Sigmoid colon (tissue), 7 donors: ENCODE results near the gene EPB41L3. TPM values are rescaled to one million over a fixed set of nuclear protein-coding genes. Genes with fewer than 3 reads are reported as not detected.
A peak's percentile ranks its signal among the peaks of the same experiment; 100 is the strongest.

Experiments used
- DNase-seq: peaks from one replicate; pipeline ENCODE4 v3.0.0-alpha.2; 2019
- H3K27ac ChIP-seq, 4 donors: fragments of 200-600 bp; sonication (generic); one replicate each; pipeline ENCODE4 v1.5.1; 2016 to 2019; ENCODE audit warnings: mild to moderate bottlenecking in 1 of 4
- H3K27me3 ChIP-seq, 3 donors: fragments of 200-600 bp; sonication (generic); one replicate each; pipeline ENCODE4 v1.5.1; 2019; ENCODE audit warnings: mild to moderate bottlenecking in 1 of 3
- H3K36me3 ChIP-seq, 4 donors: fragments of 200-600 bp; sonication (generic); one replicate each; pipeline ENCODE4 v1.5.1; 2016 to 2019
- H3K4me1 ChIP-seq, 4 donors: fragments of 200-600 bp; sonication (generic); one replicate each; pipeline ENCODE4 v1.5.1; 2017 to 2019
- H3K4me3 ChIP-seq, 4 donors: fragments of 200-600 bp; sonication (generic); one replicate each; pipeline ENCODE4 v1.5.1; 2017 to 2019; ENCODE audit warnings: mild to moderate bottlenecking in 2 of 4, moderate library complexity in 1 of 4
- H3K9me3 ChIP-seq, 4 donors: fragments of 200-600 bp in 3 of 4; sonication (generic) in 3 of 4; one replicate each; pipeline versions ENCODE4 v1.5.1 to v1.6.1; 2013 to 2019
- EP300 ChIP-seq, 4 donors: sonication (generic); formaldehyde crosslinking; IDR thresholded peaks; one replicate each; pipeline ENCODE4 v1.6.1; 2017; ENCODE audit warnings: antibody characterized with exemption in 4 of 4
- POLR2A ChIP-seq, 2 donors: fragments of 450-650 bp; IDR thresholded peaks; one replicate each; pipeline ENCODE4 v1.6.1; 2016; ENCODE audit warnings: antibody characterized with exemption in 2 of 2, mild to moderate bottlenecking in 2 of 2, moderate library complexity in 2 of 2
- POLR2AphosphoS5 ChIP-seq, 4 donors: sonication (generic); formaldehyde crosslinking; IDR thresholded peaks; one replicate each; pipeline ENCODE4 v1.6.1; 2017; ENCODE audit warnings: antibody characterized with exemption in 4 of 4
- WGBS, 2 donors: extraction: QIAGEN DNeasy Blood & Tissue Kit; methylation state at CpG; one replicate each; pipeline ENCODE4 v1.1.7; 2013; 5-methylcytosine and 5-hydroxymethylcytosine counted together
- intact Hi-C: fragments of 100-400 bp; cut with DNase I; formaldehyde crosslinking; loops from one replicate; pipeline ENCODE4 v1.15.1; 2023
- polyA plus RNA-seq, 3 donors: library from polyadenylated mRNA; stranded (reverse); fragments of 200-250 nt; gene quantifications; one replicate each; pipeline ENCODE4 v1.2.3, GENCODE V29; 2013
- total RNA-seq, 4 donors: library from RNA; depleted of rRNA; stranded (reverse); fragments of >200 nt; gene quantifications; one replicate each; pipeline ENCODE4 v1.1.0, GENCODE V29; 2016
- TF ChIP-seq, protein P1 (sequence below), 4 experiments: fragments of 450-650 bp in 3 of 4; fragments of 200-600 bp in 1 of 4; IDR thresholded peaks; one replicate each; pipeline ENCODE4 v1.5.1; 2016 to 2019; ENCODE audit warnings: antibody characterized with exemption in 4 of 4, mild to moderate bottlenecking in 3 of 4, moderate library complexity in 2 of 4
- donor health status: healthy with polysubstance abuse.
- donor health status: Bipolar disorder and iron deficiency.
- donor health status: healthy.

The EPB41L3 gene
- total and polyA plus RNA-seq, 7 donors: 26.1 to 156 (median 78.8) TPM

DNA sequence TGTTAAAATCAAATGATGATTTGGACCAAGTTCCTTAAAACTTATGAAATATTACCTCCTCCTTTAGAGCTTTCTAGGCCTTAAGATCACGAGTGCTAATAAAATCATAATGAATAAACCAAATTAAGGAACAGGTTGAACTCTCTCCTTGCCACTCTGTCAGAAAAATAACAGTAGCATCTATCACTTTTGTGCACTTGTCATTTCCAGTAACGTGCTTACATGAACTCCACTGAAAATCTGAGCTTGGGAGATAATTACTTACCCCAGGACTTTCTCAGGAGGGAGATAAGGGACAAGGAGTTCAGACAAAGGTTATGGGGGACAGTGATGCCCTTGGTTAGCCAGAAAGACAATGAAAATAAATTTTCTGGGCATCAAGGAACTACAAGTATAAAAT lies 36.0 kb downstream of the EPB41L3 start:
- TF ChIP-seq, protein P1, sequence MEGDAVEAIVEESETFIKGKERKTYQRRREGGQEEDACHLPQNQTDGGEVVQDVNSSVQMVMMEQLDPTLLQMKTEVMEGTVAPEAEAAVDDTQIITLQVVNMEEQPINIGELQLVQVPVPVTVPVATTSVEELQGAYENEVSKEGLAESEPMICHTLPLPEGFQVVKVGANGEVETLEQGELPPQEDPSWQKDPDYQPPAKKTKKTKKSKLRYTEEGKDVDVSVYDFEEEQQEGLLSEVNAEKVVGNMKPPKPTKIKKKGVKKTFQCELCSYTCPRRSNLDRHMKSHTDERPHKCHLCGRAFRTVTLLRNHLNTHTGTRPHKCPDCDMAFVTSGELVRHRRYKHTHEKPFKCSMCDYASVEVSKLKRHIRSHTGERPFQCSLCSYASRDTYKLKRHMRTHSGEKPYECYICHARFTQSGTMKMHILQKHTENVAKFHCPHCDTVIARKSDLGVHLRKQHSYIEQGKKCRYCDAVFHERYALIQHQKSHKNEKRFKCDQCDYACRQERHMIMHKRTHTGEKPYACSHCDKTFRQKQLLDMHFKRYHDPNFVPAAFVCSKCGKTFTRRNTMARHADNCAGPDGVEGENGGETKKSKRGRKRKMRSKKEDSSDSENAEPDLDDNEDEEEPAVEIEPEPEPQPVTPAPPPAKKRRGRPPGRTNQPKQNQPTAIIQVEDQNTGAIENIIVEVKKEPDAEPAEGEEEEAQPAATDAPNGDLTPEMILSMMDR (IDR thresholded peaks at IDR 0.05): no peak
- TF ChIP-seq EP300 (IDR thresholded peaks at IDR 0.05) (no peak), POLR2AphosphoS5 (IDR thresholded peaks at IDR 0.05) (peak in 1 of 4 donors; percentile 27)
- WGBS, 2 donors: 69 to 83% methylated on average over 2 of the region's 2 CpGs
- intact Hi-C loops: no loop called here
- no peak overlapping the region for H3K4me3 ChIP-seq
- H3K36me3 ChIP-seq: no peaks in the 10 kb centered on the region
- no peaks in the 10 kb centered on the region for H3K9me3 ChIP-seq
- H3K4me1 ChIP-seq: peaks cover 0 to 70% (median 6%) of the 10 kb centered on the region in 4 donors
- DNase-seq: no peak
- no peaks in the 10 kb centered on the region for H3K27me3 ChIP-seq
- H3K27ac ChIP-seq: peak overlapping the region in 2 of 4 donors; percentile 30 to 38

DNA sequence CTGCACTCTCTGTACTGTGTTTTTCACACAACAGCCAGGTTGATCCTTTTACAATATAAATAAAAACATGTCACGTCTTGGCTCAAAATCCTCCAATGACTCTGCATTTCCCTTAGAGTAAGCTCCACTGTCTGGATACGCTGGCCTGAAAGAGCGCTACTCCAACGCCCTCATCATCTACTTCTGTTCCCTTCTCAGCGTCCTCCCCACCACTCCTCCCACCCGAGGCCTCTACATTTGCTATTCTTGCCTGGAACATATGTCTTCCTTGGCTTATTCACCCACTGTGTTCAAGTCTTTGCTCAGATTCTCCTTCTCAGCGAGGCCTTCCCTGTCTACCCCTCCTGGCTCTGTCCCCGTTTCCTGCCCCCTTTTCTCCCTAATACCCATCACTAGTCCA lies 37.6 kb downstream of the EPB41L3 start:
- WGBS, 2 donors: 93 to 95% methylated on average over 8 of the region's 8 CpGs
- intact Hi-C loops: no loop called here

GRCh38 chr18:5503740-5504139 lies 40.1 kb downstream of the EPB41L3 start:
- Histone ChIP-seq H3K36me3 (no peaks in the 10 kb centered on the region), H3K4me1 (peaks cover 0 to 60% (median 10%) of the 10 kb centered on the region in 4 donors), H3K27ac (no peak overlapping the region), H3K9me3 (no peaks in the 10 kb centered on the region), H3K27me3 (no peaks in the 10 kb centered on the region), H3K4me3 (no peak overlapping the region)
- intact Hi-C loops: no loop called here
- DNase-seq: no peak
- TF ChIP-seq, protein P1 (IDR thresholded peaks at IDR 0.05): no peak
- TF ChIP-seq EP300 (IDR thresholded peaks at IDR 0.05): no peak
- no peak for TF ChIP-seq POLR2A (IDR thresholded peaks at IDR 0.05)

More for the DNA sequence above, 37.6 kb downstream of the EPB41L3 start:
- TF ChIP-seq EP300 (IDR thresholded peaks at IDR 0.05) (no peak), POLR2AphosphoS5 (IDR thresholded peaks at IDR 0.05) (no peak), POLR2A (IDR thresholded peaks at IDR 0.05) (no peak)
- TF ChIP-seq, protein P1 (IDR thresholded peaks at IDR 0.05): no peak
- Histone ChIP-seq H3K4me3 (no peak overlapping the region), H3K4me1 (peaks cover 0 to 74% (median 6%) of the 10 kb centered on the region in 4 donors), H3K27ac (no peak overlapping the region), H3K9me3 (no peaks in the 10 kb centered on the region), H3K36me3 (no peaks in the 10 kb centered on the region), H3K27me3 (no peaks in the 10 kb centered on the region)
- no peak for DNase-seq

DNA sequence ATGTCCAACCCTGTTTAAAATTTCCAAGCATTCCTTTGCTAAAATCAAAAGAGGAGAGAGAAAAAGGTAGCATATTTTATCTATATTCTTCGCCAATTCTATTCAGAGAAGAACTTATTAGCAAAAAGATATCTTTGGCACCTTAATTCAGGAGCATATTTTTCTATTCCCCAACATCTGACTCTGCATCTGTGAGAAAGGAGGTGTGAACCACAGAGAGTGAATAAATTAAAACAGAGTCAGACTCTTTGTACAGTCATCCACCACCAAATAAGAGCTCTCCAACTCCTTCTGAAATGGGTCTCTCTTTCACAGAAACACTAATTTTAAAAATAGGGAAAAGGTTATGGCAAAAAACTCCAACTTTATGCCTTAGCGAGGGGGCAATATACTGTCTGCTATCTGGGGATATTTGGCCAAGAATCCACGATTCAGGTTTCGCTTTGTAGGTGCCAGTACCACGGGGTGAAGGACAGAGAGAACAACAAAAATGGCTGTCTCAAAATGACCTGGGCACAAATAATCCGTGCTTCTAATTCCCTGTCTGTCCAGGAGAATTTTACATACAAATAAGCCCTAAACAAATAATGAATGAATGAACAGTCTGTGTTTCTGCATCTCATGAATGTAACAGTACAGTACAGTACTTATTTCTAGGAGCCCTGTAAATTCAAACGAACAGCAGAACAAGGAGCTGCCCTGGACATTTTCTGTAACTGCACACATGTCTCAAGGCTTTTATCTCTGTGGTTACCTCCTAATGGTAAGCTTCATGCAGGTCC lies 43.4 kb downstream of the EPB41L3 start:
- Histone ChIP-seq H3K4me3 (no peak overlapping the region), H3K9me3 (no peaks in the 10 kb centered on the region), H3K4me1 (peaks cover 0 to 47% (median 4%) of the 10 kb centered on the region in 4 donors), H3K27me3 (no peaks in the 10 kb centered on the region), H3K27ac (peak overlapping the region in 1 of 4 donors; percentile 21), H3K36me3 (no peaks in the 10 kb centered on the region)
- WGBS, 2 donors: 78 to 82% methylated on average over 7 of the region's 7 CpGs
- TF ChIP-seq, protein P1 (IDR thresholded peaks at IDR 0.05): no peak
- no peak for TF ChIP-seq EP300 (IDR thresholded peaks at IDR 0.05)
- no peak for TF ChIP-seq POLR2AphosphoS5 (IDR thresholded peaks at IDR 0.05)
- TF ChIP-seq POLR2A (IDR thresholded peaks at IDR 0.05): no peak
- intact Hi-C loops: no loop called here
- DNase-seq: no peak
